ENCODE results near the gene SMPD4. TPM values are rescaled to one million over a fixed set of nuclear protein-coding genes. Genes with fewer than 3 reads are reported as not detected.
"Not testable (repeated sequence)": the region's sequence is repeated elsewhere in the genome, so short reads cannot be mapped to it uniquely, and the experiment has no call there.

Gene SMPD4
- total and polyA plus RNA-seq, 2 of the 4 experiments (the other 2 are of a cell fraction): 8.6 to 63.0 TPM

- H3K4me1 ChIP-seq (ENCODE audit: control insufficient read depth, insufficient read depth, low read length); H2BK5ac ChIP-seq (ENCODE audit: low read depth, low read length, poor library complexity, severe bottlenecking); BruUV-seq (replicated peaks); H2BK120ac ChIP-seq (ENCODE audit: low read depth, low read length); H3K79me1 ChIP-seq (ENCODE audit: low read depth in 1 of 2, low read length in 2 of 2); H3K23ac ChIP-seq (ENCODE audit: low read depth, low read length); H3K27ac ChIP-seq (ENCODE audit: insufficient read depth, low read length); H3K56ac ChIP-seq (ENCODE audit: extremely low read depth, insufficient read depth, low read length); H4K20me1 ChIP-seq (ENCODE audit: insufficient read depth, low read length); H2BK20ac ChIP-seq (ENCODE audit: low read depth, low read length); intact Hi-C loops (cut with micrococcal nuclease); H2BK15ac ChIP-seq (ENCODE audit: low read depth, low read length); H3K27me3 ChIP-seq (ENCODE audit: control insufficient read depth, insufficient read depth, low read length); H3K4me2 ChIP-seq (ENCODE audit: low read depth, low read length); CTCF ChIA-PET; H2AK9ac ChIP-seq (replicated peaks; ENCODE audit: low read depth, low read length, poor library complexity); H3K9me3 ChIP-seq (ENCODE audit: control insufficient read depth, insufficient read depth, low read length); H4K8ac ChIP-seq (ENCODE audit: low read depth in 2 of 2, low read length in 2 of 2); H3K14ac ChIP-seq (replicated peaks; ENCODE audit: low read depth, low read length); H3K9me1 ChIP-seq (ENCODE audit: insufficient read depth, low read length); POLR2A ChIA-PET (ENCODE audit: unreplicated experiment); dilution Hi-C loops (cut with HindIII; ENCODE audit: low sequenced_read_pairs, unreplicated experiment); DNase-seq; H3K4ac ChIP-seq (ENCODE audit: low read depth, low read length); H4K5ac ChIP-seq (ENCODE audit: low read depth, low read length); H2AFZ ChIP-seq (replicated peaks; ENCODE audit: low read length, poor library complexity); H2AK5ac ChIP-seq (ENCODE audit: low read depth, low read length); H3K9ac ChIP-seq (ENCODE audit: low read depth, low read length); in situ Hi-C loops (cut with MboI; ENCODE audit: low sequenced_read_pairs); H3K18ac ChIP-seq (ENCODE audit: low read depth, low read length); H4K91ac ChIP-seq (ENCODE audit: insufficient read depth, low read depth, low read length); H3K36me3 ChIP-seq (ENCODE audit: control insufficient read depth, insufficient read depth, low read length); ATAC-seq (ENCODE audit: low read depth); H3K4me3 ChIP-seq (ENCODE audit: insufficient read depth, low read depth, low read length): not testable (repeated sequence)
- WGBS, 2 experiments (ENCODE audit: extremely low coverage in 2 of 2, insufficient read length in 1 of 2): no CpG with 5 or more reads among the region's 9 CpGs
Observed at GRCh38 chr2:130127726-130128125, 53.7 kb downstream of the SMPD4 start.

GRCh38 chr2:130120924-130121323, 60.5 kb downstream of the SMPD4 start:
- H3K4me2 ChIP-seq (ENCODE audit: low read depth, low read length); DNase-seq; H3K4ac ChIP-seq (ENCODE audit: low read depth, low read length); H4K20me1 ChIP-seq (ENCODE audit: insufficient read depth, low read length); dilution Hi-C loops (cut with HindIII; ENCODE audit: low sequenced_read_pairs, unreplicated experiment); H3K27ac ChIP-seq (ENCODE audit: insufficient read depth, low read length); H2BK20ac ChIP-seq (ENCODE audit: low read depth, low read length); CTCF ChIA-PET; ATAC-seq (ENCODE audit: low read depth); H4K8ac ChIP-seq (ENCODE audit: low read depth in 2 of 2, low read length in 2 of 2); H3K79me1 ChIP-seq (ENCODE audit: low read depth in 1 of 2, low read length in 2 of 2); H2BK15ac ChIP-seq (ENCODE audit: low read depth, low read length); BruUV-seq (replicated peaks); H2AK9ac ChIP-seq (replicated peaks; ENCODE audit: low read depth, low read length, poor library complexity); H2BK120ac ChIP-seq (ENCODE audit: low read depth, low read length); H3K9me1 ChIP-seq (ENCODE audit: insufficient read depth, low read length); H2AFZ ChIP-seq (replicated peaks; ENCODE audit: low read length, poor library complexity); H4K91ac ChIP-seq (ENCODE audit: insufficient read depth, low read depth, low read length); H3K9me3 ChIP-seq (ENCODE audit: control insufficient read depth, insufficient read depth, low read length); H3K56ac ChIP-seq (ENCODE audit: extremely low read depth, insufficient read depth, low read length); H3K23ac ChIP-seq (ENCODE audit: low read depth, low read length); in situ Hi-C loops (cut with MboI; ENCODE audit: low sequenced_read_pairs); H3K9ac ChIP-seq (ENCODE audit: low read depth, low read length); H3K27me3 ChIP-seq (ENCODE audit: control insufficient read depth, insufficient read depth, low read length); H2AK5ac ChIP-seq (ENCODE audit: low read depth, low read length); H3K4me3 ChIP-seq (ENCODE audit: insufficient read depth, low read depth, low read length); POLR2A ChIA-PET (ENCODE audit: unreplicated experiment); H3K18ac ChIP-seq (ENCODE audit: low read depth, low read length); H3K14ac ChIP-seq (replicated peaks; ENCODE audit: low read depth, low read length); H4K5ac ChIP-seq (ENCODE audit: low read depth, low read length); H2BK5ac ChIP-seq (ENCODE audit: low read depth, low read length, poor library complexity, severe bottlenecking); intact Hi-C loops (cut with micrococcal nuclease); H3K36me3 ChIP-seq (ENCODE audit: control insufficient read depth, insufficient read depth, low read length); H3K4me1 ChIP-seq (ENCODE audit: control insufficient read depth, insufficient read depth, low read length): not testable (repeated sequence)
- WGBS, 2 experiments (ENCODE audit: extremely low coverage in 2 of 2, insufficient read length in 1 of 2): no CpG with 5 or more reads among the region's 45 CpGs

All from IMR-90 (cell line).